ENCODE results near the gene MIPOL1. TPM values are rescaled to one million over a fixed set of nuclear protein-coding genes. Genes with fewer than 3 reads are reported as not detected.

MIPOL1 gene
- total RNA-seq, 1 donor from 2014 or later: 18.4 TPM

GRCh38 chr14:37237735-37238200, 40.0 kb downstream of the MIPOL1 start:
- peaks cover 4% of the 10 kb centered on the region for H4K20me1 ChIP-seq (ENCODE audit: low read depth)
- H3K27me3 ChIP-seq: no peaks in the 10 kb centered on the region
- Mint-ChIP-seq H3K36me3 (no peaks in the 10 kb centered on the region), H3K4me1 (no peaks in the 10 kb centered on the region), H3K27ac (no peak overlapping the region), H3K27me3 (ENCODE audit: insufficient read depth, low read depth) (no peaks in the 10 kb centered on the region), H3K9me3 (no peaks in the 10 kb centered on the region), H3K4me3 (no peak overlapping the region)
- no peaks in the 10 kb centered on the region for H3K9me3 ChIP-seq (ENCODE audit: low read depth)
- no peak overlapping the region for H2AFZ ChIP-seq (replicated peaks)
- H3K4me3 ChIP-seq: no peak overlapping the region
- no peaks in the 10 kb centered on the region for H3F3A ChIP-seq (ENCODE audit: low read depth)
- H3K27ac ChIP-seq: no peak overlapping the region
- no peak for DNase-seq (ENCODE audit: low spot score)
- no peaks in the 10 kb centered on the region for H3K4me1 ChIP-seq
- H3K79me2 ChIP-seq (ENCODE audit: low read depth): no peaks in the 10 kb centered on the region
- H3K36me3 ChIP-seq: no peaks in the 10 kb centered on the region
- H3K9ac ChIP-seq: no peak overlapping the region
- no peak for TF ChIP-seq EZH2 (IDR thresholded peaks at IDR 0.05)
- no peak overlapping the region for H3K4me2 ChIP-seq

DNA sequence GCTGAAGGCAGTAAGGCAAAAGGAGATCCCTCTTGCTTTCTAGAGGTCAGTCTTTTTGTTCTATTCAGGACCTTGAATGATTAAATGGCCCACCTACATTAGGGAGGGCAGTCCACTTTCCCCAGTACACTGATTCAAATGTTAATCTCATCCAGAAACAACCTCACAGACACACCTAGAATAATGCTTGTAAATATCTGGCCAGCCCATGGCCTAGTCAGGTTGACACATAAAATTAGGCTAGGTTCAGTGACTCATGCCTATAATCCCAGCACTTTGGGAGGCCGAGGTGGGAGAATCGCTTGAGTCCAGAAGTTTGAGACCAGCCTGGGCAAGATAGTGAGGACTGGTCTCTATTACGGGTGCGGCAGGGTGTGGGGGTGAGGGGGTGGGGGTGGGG, 43.5 kb downstream of the MIPOL1 start:
- no peaks in the 10 kb centered on the region for H3K9me3 Mint-ChIP-seq
- no peaks in the 10 kb centered on the region for H3F3A ChIP-seq (ENCODE audit: low read depth)
- no peaks in the 10 kb centered on the region for H3K9me3 ChIP-seq (ENCODE audit: low read depth)
- no peaks in the 10 kb centered on the region for H3K79me2 ChIP-seq (ENCODE audit: low read depth)
- H3K4me2 ChIP-seq: no peak overlapping the region
- no peaks in the 10 kb centered on the region for H3K4me1 ChIP-seq
- H3K27ac ChIP-seq: no peak overlapping the region
- no peaks in the 10 kb centered on the region for H3K36me3 Mint-ChIP-seq
- H3K4me1 Mint-ChIP-seq: no peaks in the 10 kb centered on the region
- H2AFZ ChIP-seq (replicated peaks): no peak overlapping the region
- no peaks in the 10 kb centered on the region for H3K36me3 ChIP-seq
- no peaks in the 10 kb centered on the region for H3K27me3 ChIP-seq
- no peaks in the 10 kb centered on the region for H3K27me3 Mint-ChIP-seq (ENCODE audit: insufficient read depth, low read depth)
- no peak overlapping the region for H3K27ac Mint-ChIP-seq
- no peak overlapping the region for H3K9ac ChIP-seq
- H4K20me1 ChIP-seq (ENCODE audit: low read depth): peaks cover 7% of the 10 kb centered on the region
- no peak for DNase-seq (ENCODE audit: low spot score)
- H3K4me3 Mint-ChIP-seq: no peak overlapping the region
- no peak overlapping the region for H3K4me3 ChIP-seq
- TF ChIP-seq EZH2 (IDR thresholded peaks at IDR 0.05) (no peak), EZH2phosphoT487 (IDR thresholded peaks at IDR 0.05) (no peak), CTCF (IDR thresholded peaks at IDR 0.05) (no peak)

DNA sequence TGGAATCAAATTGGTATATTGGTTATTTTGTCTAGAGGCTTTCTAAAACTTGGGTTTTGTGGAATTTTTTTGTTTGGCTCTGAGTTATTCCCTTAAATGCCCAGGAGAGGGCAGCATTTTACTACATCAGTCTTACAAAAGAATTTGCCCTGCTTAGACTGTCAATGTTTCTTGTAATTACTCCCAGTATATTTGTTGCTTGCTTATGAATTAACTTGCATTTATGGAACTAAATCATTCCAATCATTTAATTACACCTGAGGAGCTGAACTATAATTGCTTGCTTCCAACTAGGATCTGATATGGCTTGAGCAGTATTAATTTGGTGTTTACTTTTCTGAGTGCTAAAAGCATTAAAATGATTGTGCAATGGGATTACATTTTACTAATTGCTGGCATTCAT, 48.7 kb downstream of the MIPOL1 start:
- Mint-ChIP-seq H3K27me3 (ENCODE audit: insufficient read depth, low read depth) (no peaks in the 10 kb centered on the region), H3K27ac (no peak overlapping the region)

More for the DNA sequence above, 48.7 kb downstream of the MIPOL1 start:
- H3K4me3 Mint-ChIP-seq: no peak overlapping the region
- H3K36me3 ChIP-seq: no peaks in the 10 kb centered on the region
- H3K36me3 Mint-ChIP-seq: no peaks in the 10 kb centered on the region
- no peak overlapping the region for H3K27ac ChIP-seq
- H3K4me1 Mint-ChIP-seq: no peaks in the 10 kb centered on the region
- no peaks in the 10 kb centered on the region for H3K9me3 Mint-ChIP-seq
- no peaks in the 10 kb centered on the region for H3K4me1 ChIP-seq
- no peaks in the 10 kb centered on the region for H3F3A ChIP-seq (ENCODE audit: low read depth)
- H3K4me3 ChIP-seq: no peak overlapping the region
- H3K9me3 ChIP-seq (ENCODE audit: low read depth): no peaks in the 10 kb centered on the region
- H3K9ac ChIP-seq: no peak overlapping the region
- TF ChIP-seq EZH2 (IDR thresholded peaks at IDR 0.05): no peak
- TF ChIP-seq CTCF (IDR thresholded peaks at IDR 0.05): peak; percentile 90
- TF ChIP-seq EZH2phosphoT487 (IDR thresholded peaks at IDR 0.05): no peak
- no peak overlapping the region for H3K4me2 ChIP-seq
- peaks cover 7% of the 10 kb centered on the region for H4K20me1 ChIP-seq (ENCODE audit: low read depth)
- no peaks in the 10 kb centered on the region for H3K79me2 ChIP-seq (ENCODE audit: low read depth)
- DNase-seq (ENCODE audit: low spot score): peak; percentile 65
- no peak overlapping the region for H2AFZ ChIP-seq (replicated peaks)
- H3K27me3 ChIP-seq: no peaks in the 10 kb centered on the region
